Mesenchymal stem cell (in vitro differentiated cells and primary cell): Measurements from ENCODE around the gene ABTB2.

Experiments used
- DNase-seq: peaks from one replicate; pipeline ENCODE4 v3.0.0-alpha.2; 2013
- H2AFZ ChIP-seq: one replicate; pipeline ENCODE4 v1.6.1; 2013; ENCODE audit warnings: low read depth, mild to moderate bottlenecking, control low read depth, inconsistent platforms, low read length, moderate library complexity
- H2AK5ac ChIP-seq: 2 replicates; pipeline ENCODE4 v1.6.1; 2013; ENCODE audit warnings: low read length, moderate library complexity, mild to moderate bottlenecking, inconsistent platforms; ENCODE audit not compliant: severe bottlenecking
- H2BK120ac ChIP-seq: one replicate; pipeline ENCODE4 v1.6.1; 2013; ENCODE audit warnings: low read depth, mild to moderate bottlenecking, inconsistent platforms, low read length, moderate library complexity
- H2BK12ac ChIP-seq, 2 experiments: one replicate each; pipeline ENCODE4 v1.6.1; 2013; ENCODE audit warnings: inconsistent platforms in 2 of 2, low read length in 2 of 2, mild to moderate bottlenecking in 2 of 2, moderate library complexity in 2 of 2, control low read depth in 1 of 2
- H2BK15ac ChIP-seq: one replicate; pipeline ENCODE4 v1.6.1; 2013; ENCODE audit warnings: mild to moderate bottlenecking, low read depth, inconsistent platforms; ENCODE audit not compliant: poor library complexity, severe bottlenecking
- H2BK5ac ChIP-seq: 2 replicates; pipeline ENCODE4 v1.6.1; 2013; ENCODE audit warnings: low read depth, mild to moderate bottlenecking, low read length, control low read depth, inconsistent platforms; ENCODE audit not compliant: poor library complexity, severe bottlenecking
- H3K14ac ChIP-seq, 2 experiments: one replicate each; pipeline ENCODE4 v1.6.1; 2013; ENCODE audit warnings: inconsistent platforms in 2 of 2, low read length in 2 of 2, control low read depth in 1 of 2, mild to moderate bottlenecking in 1 of 2, moderate library complexity in 1 of 2
- H3K18ac ChIP-seq, 2 experiments: one replicate each; pipeline ENCODE4 v1.6.1; 2013; ENCODE audit warnings: inconsistent platforms in 2 of 2, low read length in 2 of 2, control low read depth in 1 of 2, low read depth in 1 of 2, mild to moderate bottlenecking in 1 of 2
- H3K23ac ChIP-seq, 2 experiments: one replicate each; pipeline ENCODE4 v1.6.1; 2013; ENCODE audit warnings: inconsistent platforms in 2 of 2, low read length in 2 of 2, mild to moderate bottlenecking in 2 of 2, moderate library complexity in 2 of 2, control low read depth in 1 of 2
- H3K27ac ChIP-seq: 2 replicates; pipeline ENCODE4 v1.5.1; 2013; ENCODE audit warnings: mild to moderate bottlenecking, moderate library complexity, low read length, control low read depth, inconsistent platforms; ENCODE audit not compliant: poor library complexity, severe bottlenecking
- H3K27me3 ChIP-seq, 2 experiments: 2 replicates each; pipeline versions ENCODE4 v1.6.1 to v1.7.0; 2013; ENCODE audit warnings: low read length in 2 of 2, mild to moderate bottlenecking in 2 of 2, moderate library complexity in 2 of 2, control low read depth in 1 of 2, inconsistent platforms in 1 of 2; ENCODE audit not compliant: control insufficient read depth in 1 of 2, insufficient read depth in 1 of 2
- H3K36me3 ChIP-seq, 2 experiments: 2 replicates each; pipeline versions ENCODE4 v1.6.1 to v1.7.0; 2013; ENCODE audit warnings: low read length in 2 of 2, control low read depth in 1 of 2, inconsistent platforms in 1 of 2, low read depth in 1 of 2, mild to moderate bottlenecking in 1 of 2; ENCODE audit not compliant: insufficient read depth in 2 of 2, control insufficient read depth in 1 of 2
- H3K4ac ChIP-seq, 2 experiments: one replicate each; pipeline ENCODE4 v1.6.1; 2013; ENCODE audit warnings: inconsistent platforms in 2 of 2, low read length in 2 of 2, mild to moderate bottlenecking in 2 of 2, moderate library complexity in 2 of 2, control low read depth in 1 of 2, low read depth in 1 of 2
- H3K4me1 ChIP-seq: 2 replicates; pipeline ENCODE4 v1.6.1; 2013; ENCODE audit warnings: low read depth, low read length, control low read depth; ENCODE audit not compliant: control insufficient read depth, insufficient read depth
- H3K4me2 ChIP-seq: 2 replicates; pipeline ENCODE4 v1.6.1; 2013; ENCODE audit warnings: low read length, mild to moderate bottlenecking, inconsistent platforms; ENCODE audit not compliant: poor library complexity, severe bottlenecking
- H3K4me3 ChIP-seq, 2 experiments: 2 replicates each; pipeline versions ENCODE4 v1.5.1 to v1.7.0; 2013; ENCODE audit warnings: low read length in 2 of 2, mild to moderate bottlenecking in 2 of 2, control low read depth in 1 of 2, low read depth in 1 of 2; ENCODE audit not compliant: insufficient read depth in 1 of 2
- H3K79me1 ChIP-seq: replicated peaks from 2 replicates; pipeline ENCODE4 v1.6.1; 2013; ENCODE audit warnings: mild to moderate bottlenecking, control low read depth, low read length, inconsistent platforms; ENCODE audit not compliant: poor library complexity, severe bottlenecking
- H3K9ac ChIP-seq: 2 replicates; pipeline ENCODE4 v1.7.0; 2013; ENCODE audit warnings: mild to moderate bottlenecking, low read length, moderate library complexity
- H3K9me3 ChIP-seq: 2 replicates; pipeline ENCODE4 v1.7.0; 2013; ENCODE audit warnings: mild to moderate bottlenecking, low read length; ENCODE audit not compliant: control insufficient read depth
- H4K8ac ChIP-seq: one replicate; pipeline ENCODE4 v1.6.1; 2013; ENCODE audit warnings: inconsistent platforms, mild to moderate bottlenecking, low read length, moderate library complexity
- H4K91ac ChIP-seq: one replicate; pipeline ENCODE4 v1.6.1; 2013; ENCODE audit warnings: mild to moderate bottlenecking, low read length, inconsistent platforms
- WGBS: methylation state at CpG from one replicate; pipeline ENCODE4 v1.1.7; 2013; ENCODE audit warnings: mixed read lengths; 5-methylcytosine and 5-hydroxymethylcytosine counted together

The ABTB2 gene

DNA sequence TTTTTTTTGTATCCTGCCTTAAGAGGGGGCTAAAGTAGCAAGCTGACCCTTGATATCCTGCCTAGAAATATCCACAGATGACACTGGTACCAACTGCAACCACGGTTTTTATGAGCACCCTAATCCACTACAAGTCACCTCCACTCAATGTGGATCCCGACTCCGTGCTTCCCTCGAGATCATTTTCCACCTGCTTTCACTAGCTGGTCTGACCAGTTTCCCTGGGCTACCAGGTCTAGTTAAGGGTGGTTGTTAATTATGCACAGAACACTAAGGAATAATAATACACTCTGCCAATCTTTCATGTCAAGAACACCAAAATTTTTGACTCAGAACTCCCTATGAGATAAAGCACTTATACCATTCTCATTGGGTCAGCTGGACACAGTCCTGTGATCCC lies 82.3 kb downstream of the ABTB2 start:
- no peak for DNase-seq
- H3K9me3 ChIP-seq: no peaks in the 10 kb centered on the region
- H3K4ac ChIP-seq: no peak overlapping the region

DNA sequence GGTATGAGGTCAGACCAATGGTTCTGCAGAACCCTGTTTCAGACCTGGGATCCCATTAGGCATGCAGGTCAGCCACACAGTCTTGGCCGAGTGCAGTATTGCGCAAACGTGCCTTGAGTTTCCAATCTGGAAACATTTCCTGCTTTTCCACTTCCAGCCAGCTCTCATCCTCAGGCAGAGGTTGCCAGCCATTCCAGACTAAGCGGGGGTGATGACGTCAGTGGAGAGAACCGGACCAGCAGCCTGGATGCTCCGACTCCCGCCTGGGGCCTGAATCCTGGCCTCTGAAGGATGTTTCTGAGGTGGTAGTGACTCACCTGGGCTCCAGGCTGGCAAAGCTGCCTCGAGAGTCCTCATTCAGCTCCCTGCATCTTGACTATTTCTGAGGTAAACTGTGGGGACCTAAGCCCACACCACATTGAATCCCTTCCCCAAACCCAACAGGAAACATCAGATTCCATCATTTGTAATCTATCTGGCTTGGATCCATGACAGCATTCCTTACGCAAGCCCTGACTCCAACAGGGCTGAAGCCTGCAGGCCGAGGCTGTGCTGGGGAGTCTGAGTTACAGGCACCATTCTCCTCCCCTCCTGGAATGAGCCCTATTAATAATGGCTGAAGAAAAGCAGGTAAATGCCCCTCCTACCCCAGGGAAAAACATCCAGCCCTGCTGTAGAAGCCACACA lies 83.0 kb downstream of the ABTB2 start:
- Histone ChIP-seq H3K4me2 (no peak overlapping the region), H3K18ac (no peak overlapping the region), H3K36me3 (no peaks in the 10 kb centered on the region), H3K4ac (no peak overlapping the region), H2BK15ac (no peak overlapping the region), H3K27me3 (no peaks in the 10 kb centered on the region), H3K9me3 (no peaks in the 10 kb centered on the region), H4K91ac (no peak overlapping the region), H3K79me1 (peaks cover 25% of the 10 kb centered on the region), H2BK12ac (no peak overlapping the region), H3K4me1 (peaks cover 11% of the 10 kb centered on the region), H3K14ac (no peak overlapping the region), H3K9ac (peak overlapping the region; percentile 62), H2BK120ac (no peak overlapping the region), H3K23ac (no peak overlapping the region), H3K4me3 (no peak overlapping the region), H3K27ac (peak overlapping the region; percentile 22), H2BK5ac (no peak overlapping the region), H2AK5ac (no peak overlapping the region), H2AFZ (no peak overlapping the region), H4K8ac (no peak overlapping the region)
- DNase-seq: peak; percentile 62
- 88% methylated on average over 10 of the region's 11 CpGs for WGBS

More for the DNA sequence above, 82.3 kb downstream of the ABTB2 start:
- Histone ChIP-seq H4K8ac (no peak overlapping the region), H3K23ac (no peak overlapping the region), H2AFZ (no peak overlapping the region), H3K18ac (no peak overlapping the region), H3K9ac (peak overlapping the region; percentile 62), H2BK120ac (no peak overlapping the region), H2AK5ac (no peak overlapping the region), H2BK15ac (no peak overlapping the region), H3K4me2 (no peak overlapping the region), H3K36me3 (no peaks in the 10 kb centered on the region), H3K14ac (no peak overlapping the region), H3K4me1 (peaks cover 10% of the 10 kb centered on the region), H2BK12ac (no peak overlapping the region), H3K27ac (no peak overlapping the region), H3K79me1 (peaks cover 28% of the 10 kb centered on the region), H3K4me3 (no peak overlapping the region), H2BK5ac (no peak overlapping the region), H3K27me3 (no peaks in the 10 kb centered on the region), H4K91ac (no peak overlapping the region)
- 100% methylated on average over 1 of the region's 4 CpGs for WGBS

DNA sequence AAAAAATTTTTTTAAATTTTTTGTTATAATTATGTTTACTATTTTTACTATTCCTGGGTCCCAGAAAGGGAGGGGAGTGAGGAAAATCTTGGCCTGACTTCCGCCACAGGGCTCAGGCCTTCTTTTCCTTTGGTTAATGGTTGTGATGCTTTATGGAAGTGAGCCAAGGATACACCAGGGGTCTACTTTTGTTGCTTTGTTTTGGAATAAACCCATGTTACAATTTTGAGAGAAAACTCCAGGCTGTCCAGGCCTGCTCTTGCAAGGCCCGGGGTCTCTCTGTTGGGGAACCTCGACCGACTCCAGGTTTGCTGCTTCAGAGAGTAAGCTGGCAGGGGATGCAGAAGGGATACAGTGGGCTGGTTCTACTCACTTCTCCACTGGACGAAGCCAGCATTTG lies 84.7 kb downstream of the ABTB2 start:
- no peak overlapping the region for H3K14ac ChIP-seq
- H3K36me3 ChIP-seq: no peaks in the 10 kb centered on the region
- H2BK15ac ChIP-seq: no peak overlapping the region
- no peak overlapping the region for H3K27ac ChIP-seq
- no peak overlapping the region for H3K18ac ChIP-seq
- no peak overlapping the region for H3K9ac ChIP-seq
- H2BK120ac ChIP-seq: no peak overlapping the region
- peak overlapping the region; percentile 16 for H2AK5ac ChIP-seq
- peaks cover 0 to 8% of the 10 kb centered on the region in 2 experiments for H3K27me3 ChIP-seq
- no peak overlapping the region for H2BK12ac ChIP-seq
- peaks cover 12% of the 10 kb centered on the region for H3K4me1 ChIP-seq
- 98% methylated on average over 5 of the region's 5 CpGs for WGBS
- no peak overlapping the region for H4K91ac ChIP-seq
- no peak overlapping the region for H2BK5ac ChIP-seq
- H3K4me3 ChIP-seq: no peak overlapping the region
- no peak overlapping the region for H4K8ac ChIP-seq
- H3K79me1 ChIP-seq: peaks cover 35% of the 10 kb centered on the region
- H3K23ac ChIP-seq: no peak overlapping the region
- H3K9me3 ChIP-seq: no peaks in the 10 kb centered on the region
- H3K4me2 ChIP-seq: no peak overlapping the region
- H2AFZ ChIP-seq: no peak overlapping the region
- DNase-seq: no peak
- H3K4ac ChIP-seq: no peak overlapping the region

DNA sequence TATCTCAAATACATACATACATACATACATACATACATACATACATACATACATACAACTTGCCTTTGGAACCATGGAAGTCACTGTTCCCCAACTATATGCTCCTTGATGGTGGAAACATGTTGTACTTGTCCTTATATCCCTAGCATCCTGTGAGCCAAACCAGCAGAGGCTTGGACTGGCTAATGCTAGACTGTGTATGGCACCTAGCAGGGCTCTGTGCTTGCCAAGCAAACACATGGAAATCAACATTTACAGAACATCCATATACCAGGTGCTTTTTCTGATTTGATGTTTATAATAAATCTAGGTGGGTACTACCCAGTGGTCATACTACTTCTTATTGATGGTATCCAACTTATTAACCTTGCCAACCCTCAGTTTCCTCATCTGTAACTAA lies 86.1 kb downstream of the ABTB2 start:
- Histone ChIP-seq H4K8ac (no peak overlapping the region), H3K23ac (no peak overlapping the region), H2BK120ac (no peak overlapping the region), H2AFZ (no peak overlapping the region), H3K36me3 (no peaks in the 10 kb centered on the region), H3K9ac (no peak overlapping the region), H2BK5ac (no peak overlapping the region), H3K27me3 (peaks cover 0 to 9% of the 10 kb centered on the region in 2 experiments), H3K79me1 (peaks cover 35% of the 10 kb centered on the region), H2AK5ac (no peak overlapping the region), H3K18ac (no peak overlapping the region), H3K4ac (no peak overlapping the region), H3K4me3 (no peak overlapping the region), H3K27ac (no peak overlapping the region), H3K9me3 (no peaks in the 10 kb centered on the region), H3K14ac (no peak overlapping the region), H3K4me2 (no peak overlapping the region), H2BK15ac (no peak overlapping the region), H4K91ac (no peak overlapping the region), H3K4me1 (peaks cover 16% of the 10 kb centered on the region), H2BK12ac (no peak overlapping the region)
- DNase-seq: no peak
